HEK293 (cell line): Measurements from ENCODE around the gene MED20.

Experiments
- CTCF ChIA-PET: fragments of 350-600 bp; formaldehyde crosslinking; extraction: SDS; loops from one replicate; lab custom pipeline; 2021; ENCODE audit warnings: antibody characterized with exemption; lab: Yijun Ruan, JAX
- POLR2A ChIA-PET: fragments of 300-600 bp; formaldehyde crosslinking; extraction: SDS; loops from one replicate; lab custom pipeline; 2020; ENCODE audit warnings: antibody characterized with exemption, inconsistent platforms; lab: Yijun Ruan, JAX
- H3K27ac ChIP-seq: fragments of 200-500 bp; sonication (Bioruptor generic); 2 replicates; pipeline ENCODE4 v1.5.1; 2014; ENCODE audit warnings: low read depth, low read length, control low read depth, inconsistent platforms; ENCODE audit errors: extremely low read depth
- H3K36me3 ChIP-seq, 2 experiments: fragments of 200-500 bp in 1 of 2; sonication (Bioruptor generic) in 1 of 2; 1 replicate in 1 of 2; 2 replicates in 1 of 2; pipeline ENCODE4 v1.5.1; 2014 to 2017; ENCODE audit warnings: inconsistent platforms in 2 of 2, low read length in 2 of 2; ENCODE audit not compliant: control insufficient read depth in 2 of 2, insufficient read depth in 1 of 2
- H3K4me1 ChIP-seq: fragments of 200-500 bp; sonication (Bioruptor generic); 2 replicates; pipeline ENCODE4 v1.5.1; 2014; ENCODE audit warnings: mild to moderate bottlenecking, low read length, inconsistent platforms; ENCODE audit not compliant: control insufficient read depth, insufficient read depth
- H3K4me3 ChIP-seq: 2 replicates; pipeline ENCODE4 v1.5.1; 2011; ENCODE audit warnings: low read depth, mild to moderate bottlenecking, control low read depth, low read length, moderate library complexity
- H3K9me3 ChIP-seq: fragments of 200-500 bp; sonication (Bioruptor generic); 2 replicates; pipeline ENCODE4 v1.5.1; 2014; ENCODE audit warnings: low read depth, low read length, inconsistent platforms; ENCODE audit not compliant: control insufficient read depth, insufficient read depth
- GLIS1 ChIP-seq: fragments of 450-650 bp; formaldehyde crosslinking; IDR thresholded peaks from 2 replicates; pipeline ENCODE4 v1.5.1; 2016; ENCODE audit warnings: missing biosample characterization, missing genetic modification characterization
- HOXD13 ChIP-seq: sonication (generic); formaldehyde crosslinking; IDR thresholded peaks from 2 replicates; pipeline ENCODE4 v1.8.0; 2022; ENCODE audit warnings: missing genetic modification reagents, borderline replicate concordance
- OSR2 ChIP-seq: fragments of 450-650 bp; formaldehyde crosslinking; IDR thresholded peaks from 2 replicates; pipeline ENCODE4 v1.5.1; 2016; ENCODE audit warnings: missing biosample characterization, missing genetic modification characterization
- SP7 ChIP-seq: fragments of 450-650 bp; formaldehyde crosslinking; IDR thresholded peaks from 2 replicates; pipeline ENCODE4 v1.5.1; 2016; ENCODE audit warnings: missing biosample characterization, missing genetic modification characterization
- TRIM28 ChIP-seq: IDR thresholded peaks from 2 replicates; pipeline ENCODE4 v1.6.1; 2011; ENCODE audit warnings: low read length, control low read depth, borderline replicate concordance
- ZBTB20 ChIP-seq: fragments of 450-650 bp; formaldehyde crosslinking; IDR thresholded peaks from 2 replicates; pipeline ENCODE4 v1.5.1; 2016; ENCODE audit warnings: missing biosample characterization, missing genetic modification characterization
- ZBTB8A ChIP-seq: fragments of 450-650 bp; formaldehyde crosslinking; IDR thresholded peaks from 2 replicates; pipeline ENCODE4 v1.5.1; 2016; ENCODE audit warnings: missing biosample characterization, missing genetic modification characterization
- ZFP41 ChIP-seq: fragments of 450-650 bp; formaldehyde crosslinking; IDR thresholded peaks from 2 replicates; pipeline ENCODE4 v1.5.1; 2016; ENCODE audit warnings: missing biosample characterization, missing genetic modification characterization, borderline replicate concordance
- ZNF302 ChIP-seq: fragments of 450-650 bp; formaldehyde crosslinking; IDR thresholded peaks from 2 replicates; pipeline ENCODE4 v1.5.1; 2016; ENCODE audit warnings: missing biosample characterization, missing genetic modification characterization, low read depth
- ZNF311 ChIP-seq: fragments of 450-650 bp; formaldehyde crosslinking; IDR thresholded peaks from 2 replicates; pipeline ENCODE4 v1.5.1; 2017; ENCODE audit warnings: missing biosample characterization, missing genetic modification characterization, borderline replicate concordance
- ZNF350 ChIP-seq: fragments of 450-650 bp; formaldehyde crosslinking; IDR thresholded peaks from 2 replicates; pipeline ENCODE4 v1.5.0; 2017; ENCODE audit warnings: missing biosample characterization, mild to moderate bottlenecking, missing genetic modification characterization
- ZNF354C ChIP-seq: fragments of 450-650 bp; formaldehyde crosslinking; IDR thresholded peaks from 2 replicates; pipeline ENCODE4 v1.5.1; 2016; ENCODE audit warnings: missing biosample characterization, missing genetic modification characterization, low read depth, borderline replicate concordance
- ZNF391 ChIP-seq: fragments of 450-650 bp; formaldehyde crosslinking; IDR thresholded peaks from 2 replicates; pipeline ENCODE4 v1.5.1; 2016; ENCODE audit warnings: low read depth, missing biosample characterization, missing genetic modification characterization, borderline replicate concordance
- ZNF394 ChIP-seq: fragments of 450-650 bp; formaldehyde crosslinking; IDR thresholded peaks from 2 replicates; pipeline ENCODE4 v1.5.1; 2016; ENCODE audit warnings: missing biosample characterization, missing genetic modification characterization, mild to moderate bottlenecking, moderate library complexity, borderline replicate concordance
- ZNF416 ChIP-seq: fragments of 450-650 bp; formaldehyde crosslinking; IDR thresholded peaks from 2 replicates; pipeline ENCODE4 v1.5.1; 2016; ENCODE audit warnings: missing biosample characterization, missing genetic modification characterization
- ZNF48 ChIP-seq: fragments of 450-650 bp; formaldehyde crosslinking; IDR thresholded peaks from 2 replicates; pipeline ENCODE4 v1.5.1; 2016; ENCODE audit warnings: missing biosample characterization, missing genetic modification characterization
- ZNF514 ChIP-seq: fragments of 450-650 bp; formaldehyde crosslinking; IDR thresholded peaks from 2 replicates; pipeline ENCODE4 v1.5.1; 2016; ENCODE audit warnings: missing biosample characterization, missing genetic modification characterization
- ZNF521 ChIP-seq: fragments of 450-650 bp; formaldehyde crosslinking; IDR thresholded peaks from 2 replicates; pipeline ENCODE4 v1.5.1; 2017; ENCODE audit warnings: missing biosample characterization, mild to moderate bottlenecking, missing genetic modification characterization
- ZNF664 ChIP-seq: fragments of 450-650 bp; formaldehyde crosslinking; IDR thresholded peaks from 2 replicates; pipeline ENCODE4 v1.5.1; 2016; ENCODE audit warnings: missing biosample characterization, missing genetic modification characterization
- ZNF677 ChIP-seq: fragments of 450-650 bp; IDR thresholded peaks from 2 replicates; pipeline ENCODE4 v1.5.0; 2018; ENCODE audit warnings: missing biosample characterization, mild to moderate bottlenecking, missing genetic modification characterization, moderate library complexity
- ZNF792 ChIP-seq: fragments of 450-650 bp; formaldehyde crosslinking; IDR thresholded peaks from 2 replicates; pipeline ENCODE4 v1.5.1; 2016; ENCODE audit warnings: missing biosample characterization, missing genetic modification characterization
- ZSCAN30 ChIP-seq: fragments of 450-650 bp; IDR thresholded peaks from 2 replicates; pipeline ENCODE4 v1.5.1; 2018; ENCODE audit warnings: missing biosample characterization, mild to moderate bottlenecking, missing genetic modification characterization, moderate library complexity
- TF ChIP-seq, protein P1 (sequence below): fragments of 450-650 bp; formaldehyde crosslinking; conservative IDR thresholded peaks from 2 replicates; pipeline ENCODE4 v1.5.1; 2016; ENCODE audit warnings: low read depth, missing biosample characterization, missing genetic modification characterization
- TF ChIP-seq, protein P2 (sequence below): fragments of 450-650 bp; formaldehyde crosslinking; IDR thresholded peaks from 2 replicates; pipeline ENCODE4 v1.5.1; 2016; ENCODE audit warnings: missing biosample characterization, missing genetic modification characterization
- TF ChIP-seq, protein P3 (sequence below): fragments of 450-650 bp; formaldehyde crosslinking; IDR thresholded peaks from 2 replicates; pipeline ENCODE4 v1.5.1; 2016; ENCODE audit warnings: missing biosample characterization, missing genetic modification characterization
- TF ChIP-seq, protein P4 (sequence below): fragments of 450-650 bp; formaldehyde crosslinking; conservative IDR thresholded peaks from 2 replicates; pipeline ENCODE4 v1.5.1; 2016; ENCODE audit warnings: low read depth, missing biosample characterization, missing genetic modification characterization

The MED20 gene

DNA sequence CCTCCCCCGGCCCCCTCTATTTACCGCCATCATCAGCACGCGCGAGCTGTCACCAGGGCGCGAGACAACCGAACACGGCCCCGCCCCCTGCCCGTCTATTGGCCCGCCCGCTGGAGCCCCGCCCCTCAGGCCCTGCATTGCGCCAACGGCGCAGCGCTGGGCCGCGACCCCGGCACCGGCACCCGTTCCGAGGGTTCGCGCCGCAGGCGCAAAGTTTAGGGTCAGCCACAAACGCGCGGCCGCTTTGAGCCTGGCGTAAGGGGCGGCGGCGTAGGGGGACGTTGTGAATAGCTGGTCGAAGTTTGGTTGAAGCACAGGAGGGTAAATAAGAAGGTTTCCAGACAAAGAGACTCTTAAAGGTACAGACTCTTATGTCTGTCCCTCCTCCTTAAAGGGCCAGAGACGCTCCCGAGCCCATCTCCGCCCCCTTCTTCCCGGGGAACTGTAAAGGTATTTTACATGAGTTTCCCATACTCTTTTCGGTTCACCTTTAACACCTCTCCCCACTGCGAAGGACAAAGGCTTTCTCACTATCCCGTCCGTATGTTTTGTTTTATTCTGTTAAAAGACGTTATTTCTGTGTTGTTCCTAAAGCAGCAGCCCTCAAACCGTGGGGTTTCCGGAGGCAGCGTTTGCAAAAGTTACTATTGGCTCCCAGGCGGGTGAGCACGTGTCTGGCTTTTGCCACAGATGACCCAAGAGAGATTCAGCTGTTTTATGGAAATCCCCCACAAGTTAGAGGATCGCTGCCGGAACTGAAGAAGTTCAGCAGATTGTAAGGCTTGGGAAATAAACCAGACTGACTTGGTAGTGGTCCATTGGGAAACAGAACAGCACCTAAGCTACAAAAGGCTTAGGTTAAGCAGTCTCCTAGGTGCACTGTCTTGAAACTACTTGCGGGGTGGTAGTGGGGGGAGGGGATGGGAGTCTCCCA is 25.4 kb downstream of the MED20 start, which contains the start of gene USP49:
TSS of gene USP49 (minus strand) at position 76 of the 934 bp plus-strand sequence. CDS start 88,392 bp downstream, outside the sequence.
- peaks cover 9% of the 10 kb centered on the region; the same call in 1 of the 2 replicates for H3K4me1 ChIP-seq
- ChIA-PET CTCF (interaction anchor here (0.5 to 2.0 kb wide), 4 partner anchors 26 to 191 kb away, joined by 3 to 17 read pairs (median 6); partner anchors contain the start of genes BYSL, MED20 and TOMM6), POLR2A (interaction anchor here (0.5 to 2.5 kb wide), 15 partner anchors 10 to 431 kb away, joined by 3 to 16 read pairs (median 4); partner anchors contain the start of genes BYSL, CCND3, MED20 and TAF8)
- peak within 1 kb of the TSS; percentile 61 for H3K27ac ChIP-seq
- peak within 1 kb of the TSS; percentile 89 for H3K4me3 ChIP-seq
- H3K36me3 ChIP-seq = no peaks in the 10 kb centered on the region; a peak in 1 of 3 replicates
- no peaks in the 10 kb centered on the region for H3K9me3 ChIP-seq
- TF ChIP-seq, protein P1, sequence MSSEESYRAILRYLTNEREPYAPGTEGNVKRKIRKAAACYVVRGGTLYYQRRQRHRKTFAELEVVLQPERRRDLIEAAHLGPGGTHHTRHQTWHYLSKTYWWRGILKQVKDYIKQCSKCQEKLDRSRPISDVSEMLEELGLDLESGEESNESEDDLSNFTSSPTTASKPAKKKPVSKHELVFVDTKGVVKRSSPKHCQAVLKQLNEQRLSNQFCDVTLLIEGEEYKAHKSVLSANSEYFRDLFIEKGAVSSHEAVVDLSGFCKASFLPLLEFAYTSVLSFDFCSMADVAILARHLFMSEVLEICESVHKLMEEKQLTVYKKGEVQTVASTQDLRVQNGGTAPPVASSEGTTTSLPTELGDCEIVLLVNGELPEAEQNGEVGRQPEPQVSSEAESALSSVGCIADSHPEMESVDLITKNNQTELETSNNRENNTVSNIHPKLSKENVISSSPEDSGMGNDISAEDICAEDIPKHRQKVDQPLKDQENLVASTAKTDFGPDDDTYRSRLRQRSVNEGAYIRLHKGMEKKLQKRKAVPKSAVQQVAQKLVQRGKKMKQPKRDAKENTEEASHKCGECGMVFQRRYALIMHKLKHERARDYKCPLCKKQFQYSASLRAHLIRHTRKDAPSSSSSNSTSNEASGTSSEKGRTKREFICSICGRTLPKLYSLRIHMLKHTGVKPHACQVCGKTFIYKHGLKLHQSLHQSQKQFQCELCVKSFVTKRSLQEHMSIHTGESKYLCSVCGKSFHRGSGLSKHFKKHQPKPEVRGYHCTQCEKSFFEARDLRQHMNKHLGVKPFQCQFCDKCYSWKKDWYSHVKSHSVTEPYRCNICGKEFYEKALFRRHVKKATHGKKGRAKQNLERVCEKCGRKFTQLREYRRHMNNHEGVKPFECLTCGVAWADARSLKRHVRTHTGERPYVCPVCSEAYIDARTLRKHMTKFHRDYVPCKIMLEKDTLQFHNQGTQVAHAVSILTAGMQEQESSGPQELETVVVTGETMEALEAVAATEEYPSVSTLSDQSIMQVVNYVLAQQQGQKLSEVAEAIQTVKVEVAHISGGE (tag by site-specific recombination) = no peak
- TF ChIP-seq TRIM28 (no peak), ZBTB8A (tag by site-specific recombination) (peak; percentile 8; the same call in 1 of the 2 replicates), ZNF48 (tag by site-specific recombination) (no peak), ZNF521 (tag by site-specific recombination) (no peak), ZBTB20 (tag by site-specific recombination) (peak; percentile 92), ZNF311 (no peak), ZSCAN30 (no peak), ZFP41 (tag by site-specific recombination) (no peak), ZNF664 (tag by site-specific recombination) (no peak), ZNF394 (tag by site-specific recombination) (no peak), HOXD13 (CRISPR knock-in tag) (no peak), ZNF391 (no peak), OSR2 (no peak), ZNF350 (tag by site-specific recombination) (no peak), SP7 (tag by site-specific recombination) (no peak), GLIS1 (tag by site-specific recombination) (no peak; the same call in 1 of the 2 replicates), ZNF302 (no peak), ZNF677 (tag by site-specific recombination) (no peak), ZNF514 (tag by site-specific recombination) (no peak), ZNF792 (tag by site-specific recombination) (no peak), ZNF354C (tag by site-specific recombination) (no peak), ZNF416 (no peak)
- TF ChIP-seq, protein P2, sequence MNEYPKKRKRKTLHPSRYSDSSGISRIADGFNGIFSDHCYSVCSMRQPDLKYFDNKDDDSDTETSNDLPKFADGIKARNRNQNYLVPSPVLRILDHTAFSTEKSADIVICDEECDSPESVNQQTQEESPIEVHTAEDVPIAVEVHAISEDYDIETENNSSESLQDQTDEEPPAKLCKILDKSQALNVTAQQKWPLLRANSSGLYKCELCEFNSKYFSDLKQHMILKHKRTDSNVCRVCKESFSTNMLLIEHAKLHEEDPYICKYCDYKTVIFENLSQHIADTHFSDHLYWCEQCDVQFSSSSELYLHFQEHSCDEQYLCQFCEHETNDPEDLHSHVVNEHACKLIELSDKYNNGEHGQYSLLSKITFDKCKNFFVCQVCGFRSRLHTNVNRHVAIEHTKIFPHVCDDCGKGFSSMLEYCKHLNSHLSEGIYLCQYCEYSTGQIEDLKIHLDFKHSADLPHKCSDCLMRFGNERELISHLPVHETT (tag by site-specific recombination) = no peak
- TF ChIP-seq, protein P3, sequence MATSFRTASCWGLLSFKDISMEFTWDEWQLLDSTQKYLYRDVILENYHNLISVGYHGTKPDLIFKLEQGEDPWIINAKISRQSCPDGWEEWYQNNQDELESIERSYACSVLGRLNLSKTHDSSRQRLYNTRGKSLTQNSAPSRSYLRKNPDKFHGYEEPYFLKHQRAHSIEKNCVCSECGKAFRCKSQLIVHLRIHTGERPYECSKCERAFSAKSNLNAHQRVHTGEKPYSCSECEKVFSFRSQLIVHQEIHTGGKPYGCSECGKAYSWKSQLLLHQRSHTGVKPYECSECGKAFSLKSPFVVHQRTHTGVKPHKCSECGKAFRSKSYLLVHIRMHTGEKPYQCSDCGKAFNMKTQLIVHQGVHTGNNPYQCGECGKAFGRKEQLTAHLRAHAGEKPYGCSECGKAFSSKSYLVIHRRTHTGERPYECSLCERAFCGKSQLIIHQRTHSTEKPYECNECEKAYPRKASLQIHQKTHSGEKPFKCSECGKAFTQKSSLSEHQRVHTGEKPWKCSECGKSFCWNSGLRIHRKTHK (tag by site-specific recombination) = no peak
- TF ChIP-seq, protein P4, sequence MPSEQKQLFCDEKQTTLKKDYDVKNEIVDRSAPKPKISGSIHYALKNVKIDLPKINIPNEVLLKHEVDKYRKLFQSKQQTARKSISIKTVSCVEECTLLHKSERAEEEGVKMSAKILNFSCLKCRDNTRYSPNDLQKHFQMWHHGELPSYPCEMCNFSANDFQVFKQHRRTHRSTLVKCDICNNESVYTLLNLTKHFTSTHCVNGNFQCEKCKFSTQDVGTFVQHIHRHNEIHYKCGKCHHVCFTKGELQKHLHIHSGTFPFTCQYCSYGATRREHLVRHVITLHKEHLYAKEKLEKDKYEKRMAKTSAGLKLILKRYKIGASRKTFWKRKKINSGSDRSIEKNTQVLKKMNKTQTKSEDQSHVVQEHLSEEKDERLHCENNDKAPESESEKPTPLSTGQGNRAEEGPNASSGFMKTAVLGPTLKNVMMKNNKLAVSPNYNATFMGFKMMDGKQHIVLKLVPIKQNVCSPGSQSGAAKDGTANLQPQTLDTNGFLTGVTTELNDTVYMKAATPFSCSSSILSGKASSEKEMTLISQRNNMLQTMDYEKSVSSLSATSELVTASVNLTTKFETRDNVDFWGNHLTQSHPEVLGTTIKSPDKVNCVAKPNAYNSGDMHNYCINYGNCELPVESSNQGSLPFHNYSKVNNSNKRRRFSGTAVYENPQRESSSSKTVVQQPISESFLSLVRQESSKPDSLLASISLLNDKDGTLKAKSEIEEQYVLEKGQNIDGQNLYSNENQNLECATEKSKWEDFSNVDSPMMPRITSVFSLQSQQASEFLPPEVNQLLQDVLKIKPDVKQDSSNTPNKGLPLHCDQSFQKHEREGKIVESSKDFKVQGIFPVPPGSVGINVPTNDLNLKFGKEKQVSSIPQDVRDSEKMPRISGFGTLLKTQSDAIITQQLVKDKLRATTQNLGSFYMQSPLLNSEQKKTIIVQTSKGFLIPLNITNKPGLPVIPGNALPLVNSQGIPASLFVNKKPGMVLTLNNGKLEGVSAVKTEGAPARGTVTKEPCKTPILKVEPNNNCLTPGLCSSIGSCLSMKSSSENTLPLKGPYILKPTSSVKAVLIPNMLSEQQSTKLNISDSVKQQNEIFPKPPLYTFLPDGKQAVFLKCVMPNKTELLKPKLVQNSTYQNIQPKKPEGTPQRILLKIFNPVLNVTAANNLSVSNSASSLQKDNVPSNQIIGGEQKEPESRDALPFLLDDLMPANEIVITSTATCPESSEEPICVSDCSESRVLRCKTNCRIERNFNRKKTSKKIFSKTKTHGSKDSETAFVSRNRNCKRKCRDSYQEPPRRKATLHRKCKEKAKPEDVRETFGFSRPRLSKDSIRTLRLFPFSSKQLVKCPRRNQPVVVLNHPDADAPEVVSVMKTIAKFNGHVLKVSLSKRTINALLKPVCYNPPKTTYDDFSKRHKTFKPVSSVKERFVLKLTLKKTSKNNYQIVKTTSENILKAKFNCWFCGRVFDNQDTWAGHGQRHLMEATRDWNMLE = no peak
